Spleen (tissue), 7 donors: ENCODE measurements around the gene PTPRN2.

Experiments
- POLR2A ChIP-seq, 3 donors: fragments of 450-650 bp; IDR thresholded peaks; one replicate each; pipeline ENCODE4 v1.5.1; 2017; ENCODE audit warnings: antibody characterized with exemption in 3 of 3, mild to moderate bottlenecking in 1 of 3
- POLR2AphosphoS5 ChIP-seq, 3 donors: sonication (generic); formaldehyde crosslinking; IDR thresholded peaks; one replicate each; pipeline ENCODE4 v1.5.1; 2017; ENCODE audit warnings: antibody characterized with exemption in 3 of 3
- TF ChIP-seq, protein P1 (sequence below), 11 experiments: fragments of 200-600 bp in 7 of 11; fragments of 450-650 bp in 4 of 11; sonication (generic) in 4 of 11; IDR thresholded peaks in 8 of 11; conservative IDR thresholded peaks in 3 of 11; 1 replicate in 7 of 11; 2 replicates in 4 of 11; pipeline versions ENCODE4 v1.4.0 to v1.8.0; 2016 to 2021; ENCODE audit warnings: antibody characterized with exemption in 11 of 11, inconsistent platforms in 4 of 11, mild to moderate bottlenecking in 1 of 11
- donor health status: DM: no; HTN: no; CAD: no; lungs with moderate emphysema.
- donor health status: DM: no; HTN: no; CAD: no.
- donor health status: DM: no; HTN: no; CAD: no.

DNA sequence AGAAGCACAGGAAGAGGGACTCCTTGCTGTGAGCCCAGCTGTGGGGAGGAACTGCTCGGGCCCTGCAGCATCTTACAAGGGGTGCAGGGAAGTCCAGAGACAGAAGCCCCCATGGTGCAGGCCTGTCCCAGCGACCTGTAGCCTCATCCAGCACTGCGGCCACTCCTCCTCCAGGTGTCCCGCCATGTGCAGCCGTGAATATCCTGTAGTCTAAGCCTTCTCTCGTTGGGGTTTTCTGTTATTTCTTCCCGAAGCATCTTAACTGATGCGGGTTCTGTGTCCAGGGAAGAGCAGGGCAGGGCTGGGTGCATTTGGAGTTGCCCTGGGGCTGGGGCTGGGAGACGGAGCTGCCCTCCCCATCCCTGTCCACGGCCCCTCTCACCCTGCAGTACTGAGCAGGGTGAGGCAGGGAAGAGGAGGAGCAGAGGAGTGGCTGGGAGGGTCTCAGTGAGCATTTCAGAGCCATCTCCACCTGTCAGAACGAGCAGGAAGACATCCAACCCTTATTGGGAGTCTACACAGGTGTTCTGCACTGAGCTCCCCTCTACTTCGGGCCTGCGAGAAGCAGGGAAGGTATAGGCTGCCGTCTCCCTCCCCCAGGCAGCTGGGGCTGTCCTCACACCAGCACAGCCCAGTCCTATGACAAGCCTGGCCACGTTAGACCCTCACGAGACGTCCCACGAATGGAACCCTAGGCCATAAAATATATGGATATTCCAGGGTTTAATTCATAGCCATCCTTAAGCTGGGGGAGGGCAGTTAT lies 756.3 kb downstream of the PTPRN2 start:
- TF ChIP-seq, protein P1, sequence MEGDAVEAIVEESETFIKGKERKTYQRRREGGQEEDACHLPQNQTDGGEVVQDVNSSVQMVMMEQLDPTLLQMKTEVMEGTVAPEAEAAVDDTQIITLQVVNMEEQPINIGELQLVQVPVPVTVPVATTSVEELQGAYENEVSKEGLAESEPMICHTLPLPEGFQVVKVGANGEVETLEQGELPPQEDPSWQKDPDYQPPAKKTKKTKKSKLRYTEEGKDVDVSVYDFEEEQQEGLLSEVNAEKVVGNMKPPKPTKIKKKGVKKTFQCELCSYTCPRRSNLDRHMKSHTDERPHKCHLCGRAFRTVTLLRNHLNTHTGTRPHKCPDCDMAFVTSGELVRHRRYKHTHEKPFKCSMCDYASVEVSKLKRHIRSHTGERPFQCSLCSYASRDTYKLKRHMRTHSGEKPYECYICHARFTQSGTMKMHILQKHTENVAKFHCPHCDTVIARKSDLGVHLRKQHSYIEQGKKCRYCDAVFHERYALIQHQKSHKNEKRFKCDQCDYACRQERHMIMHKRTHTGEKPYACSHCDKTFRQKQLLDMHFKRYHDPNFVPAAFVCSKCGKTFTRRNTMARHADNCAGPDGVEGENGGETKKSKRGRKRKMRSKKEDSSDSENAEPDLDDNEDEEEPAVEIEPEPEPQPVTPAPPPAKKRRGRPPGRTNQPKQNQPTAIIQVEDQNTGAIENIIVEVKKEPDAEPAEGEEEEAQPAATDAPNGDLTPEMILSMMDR (IDR thresholded peaks at IDR 0.05 in 8 of 11, conservative IDR thresholded peaks at IDR 0.05 in 3 of 11): no peak
- TF ChIP-seq POLR2AphosphoS5 (IDR thresholded peaks at IDR 0.05): no peak
- no peak for TF ChIP-seq POLR2A (IDR thresholded peaks at IDR 0.05)
